ENCODE results near the gene MAMSTR. TPM values are rescaled to one million over a fixed set of nuclear protein-coding genes. Genes with fewer than 3 reads are reported as not detected.

The MAMSTR gene
- total and polyA plus RNA-seq, 9 of the 15 experiments (the other 6 are each of a cell fraction or from before 2014, with no cell fraction given), result 0.08 to 1.00 (median 0.40) TPM; not detected in 1

DNA sequence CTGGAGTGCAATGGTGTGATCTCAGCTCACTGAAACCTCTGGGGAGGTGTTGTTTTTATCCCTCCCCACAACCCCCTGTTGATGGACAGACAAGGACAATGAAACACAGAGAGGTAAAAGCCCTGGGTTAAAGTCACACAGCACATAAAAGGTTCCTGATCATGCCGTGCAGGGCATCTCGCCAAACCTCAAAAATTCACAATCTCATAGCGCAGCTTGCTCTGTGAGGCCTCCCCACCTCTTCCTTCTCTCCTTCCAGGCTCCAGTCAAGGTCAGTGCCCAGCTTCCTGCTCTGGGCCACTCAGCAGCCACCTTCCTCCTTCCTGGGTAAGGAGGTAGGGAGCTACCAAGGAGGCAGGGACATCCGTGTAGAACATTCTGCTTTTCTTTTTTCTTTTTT lies 21.5 kb downstream of the MAMSTR start (continued):
- TF ChIP-seq, protein P1, sequence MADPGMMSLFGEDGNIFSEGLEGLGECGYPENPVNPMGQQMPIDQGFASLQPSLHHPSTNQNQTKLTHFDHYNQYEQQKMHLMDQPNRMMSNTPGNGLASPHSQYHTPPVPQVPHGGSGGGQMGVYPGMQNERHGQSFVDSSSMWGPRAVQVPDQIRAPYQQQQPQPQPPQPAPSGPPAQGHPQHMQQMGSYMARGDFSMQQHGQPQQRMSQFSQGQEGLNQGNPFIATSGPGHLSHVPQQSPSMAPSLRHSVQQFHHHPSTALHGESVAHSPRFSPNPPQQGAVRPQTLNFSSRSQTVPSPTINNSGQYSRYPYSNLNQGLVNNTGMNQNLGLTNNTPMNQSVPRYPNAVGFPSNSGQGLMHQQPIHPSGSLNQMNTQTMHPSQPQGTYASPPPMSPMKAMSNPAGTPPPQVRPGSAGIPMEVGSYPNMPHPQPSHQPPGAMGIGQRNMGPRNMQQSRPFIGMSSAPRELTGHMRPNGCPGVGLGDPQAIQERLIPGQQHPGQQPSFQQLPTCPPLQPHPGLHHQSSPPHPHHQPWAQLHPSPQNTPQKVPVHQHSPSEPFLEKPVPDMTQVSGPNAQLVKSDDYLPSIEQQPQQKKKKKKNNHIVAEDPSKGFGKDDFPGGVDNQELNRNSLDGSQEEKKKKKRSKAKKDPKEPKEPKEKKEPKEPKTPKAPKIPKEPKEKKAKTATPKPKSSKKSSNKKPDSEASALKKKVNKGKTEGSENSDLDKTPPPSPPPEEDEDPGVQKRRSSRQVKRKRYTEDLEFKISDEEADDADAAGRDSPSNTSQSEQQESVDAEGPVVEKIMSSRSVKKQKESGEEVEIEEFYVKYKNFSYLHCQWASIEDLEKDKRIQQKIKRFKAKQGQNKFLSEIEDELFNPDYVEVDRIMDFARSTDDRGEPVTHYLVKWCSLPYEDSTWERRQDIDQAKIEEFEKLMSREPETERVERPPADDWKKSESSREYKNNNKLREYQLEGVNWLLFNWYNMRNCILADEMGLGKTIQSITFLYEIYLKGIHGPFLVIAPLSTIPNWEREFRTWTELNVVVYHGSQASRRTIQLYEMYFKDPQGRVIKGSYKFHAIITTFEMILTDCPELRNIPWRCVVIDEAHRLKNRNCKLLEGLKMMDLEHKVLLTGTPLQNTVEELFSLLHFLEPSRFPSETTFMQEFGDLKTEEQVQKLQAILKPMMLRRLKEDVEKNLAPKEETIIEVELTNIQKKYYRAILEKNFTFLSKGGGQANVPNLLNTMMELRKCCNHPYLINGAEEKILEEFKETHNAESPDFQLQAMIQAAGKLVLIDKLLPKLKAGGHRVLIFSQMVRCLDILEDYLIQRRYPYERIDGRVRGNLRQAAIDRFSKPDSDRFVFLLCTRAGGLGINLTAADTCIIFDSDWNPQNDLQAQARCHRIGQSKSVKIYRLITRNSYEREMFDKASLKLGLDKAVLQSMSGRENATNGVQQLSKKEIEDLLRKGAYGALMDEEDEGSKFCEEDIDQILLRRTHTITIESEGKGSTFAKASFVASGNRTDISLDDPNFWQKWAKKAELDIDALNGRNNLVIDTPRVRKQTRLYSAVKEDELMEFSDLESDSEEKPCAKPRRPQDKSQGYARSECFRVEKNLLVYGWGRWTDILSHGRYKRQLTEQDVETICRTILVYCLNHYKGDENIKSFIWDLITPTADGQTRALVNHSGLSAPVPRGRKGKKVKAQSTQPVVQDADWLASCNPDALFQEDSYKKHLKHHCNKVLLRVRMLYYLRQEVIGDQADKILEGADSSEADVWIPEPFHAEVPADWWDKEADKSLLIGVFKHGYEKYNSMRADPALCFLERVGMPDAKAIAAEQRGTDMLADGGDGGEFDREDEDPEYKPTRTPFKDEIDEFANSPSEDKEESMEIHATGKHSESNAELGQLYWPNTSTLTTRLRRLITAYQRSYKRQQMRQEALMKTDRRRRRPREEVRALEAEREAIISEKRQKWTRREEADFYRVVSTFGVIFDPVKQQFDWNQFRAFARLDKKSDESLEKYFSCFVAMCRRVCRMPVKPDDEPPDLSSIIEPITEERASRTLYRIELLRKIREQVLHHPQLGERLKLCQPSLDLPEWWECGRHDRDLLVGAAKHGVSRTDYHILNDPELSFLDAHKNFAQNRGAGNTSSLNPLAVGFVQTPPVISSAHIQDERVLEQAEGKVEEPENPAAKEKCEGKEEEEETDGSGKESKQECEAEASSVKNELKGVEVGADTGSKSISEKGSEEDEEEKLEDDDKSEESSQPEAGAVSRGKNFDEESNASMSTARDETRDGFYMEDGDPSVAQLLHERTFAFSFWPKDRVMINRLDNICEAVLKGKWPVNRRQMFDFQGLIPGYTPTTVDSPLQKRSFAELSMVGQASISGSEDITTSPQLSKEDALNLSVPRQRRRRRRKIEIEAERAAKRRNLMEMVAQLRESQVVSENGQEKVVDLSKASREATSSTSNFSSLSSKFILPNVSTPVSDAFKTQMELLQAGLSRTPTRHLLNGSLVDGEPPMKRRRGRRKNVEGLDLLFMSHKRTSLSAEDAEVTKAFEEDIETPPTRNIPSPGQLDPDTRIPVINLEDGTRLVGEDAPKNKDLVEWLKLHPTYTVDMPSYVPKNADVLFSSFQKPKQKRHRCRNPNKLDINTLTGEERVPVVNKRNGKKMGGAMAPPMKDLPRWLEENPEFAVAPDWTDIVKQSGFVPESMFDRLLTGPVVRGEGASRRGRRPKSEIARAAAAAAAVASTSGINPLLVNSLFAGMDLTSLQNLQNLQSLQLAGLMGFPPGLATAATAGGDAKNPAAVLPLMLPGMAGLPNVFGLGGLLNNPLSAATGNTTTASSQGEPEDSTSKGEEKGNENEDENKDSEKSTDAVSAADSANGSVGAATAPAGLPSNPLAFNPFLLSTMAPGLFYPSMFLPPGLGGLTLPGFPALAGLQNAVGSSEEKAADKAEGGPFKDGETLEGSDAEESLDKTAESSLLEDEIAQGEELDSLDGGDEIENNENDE (IDR thresholded peaks at IDR 0.05; ENCODE audit: low read depth, low read length), result no peak
- TF ChIP-seq NCOA4 (IDR thresholded peaks at IDR 0.05; ENCODE audit: partially characterized antibody) (no peak), CBX2 (IDR thresholded peaks at IDR 0.05; ENCODE audit: insufficient read depth, low read length, poor library complexity, severe bottlenecking) (no peak), CEBPB (tag; IDR thresholded peaks at IDR 0.05) (no peak), NCOA6 (IDR thresholded peaks at IDR 0.05) (no peak), HDGF (IDR thresholded peaks at IDR 0.05) (no peak; the same call in 1 of the 2 replicates), ADNP (tag; IDR thresholded peaks at IDR 0.05) (peak; percentile 69; the same call in 1 of the 2 replicates), TBP (optimal IDR thresholded peaks at IDR 0.05; ENCODE audit: low read depth, low read length) (no peak), ZNF431 (CRISPR knock-in tag; IDR thresholded peaks at IDR 0.05) (no peak), MCM5 (IDR thresholded peaks at IDR 0.05; ENCODE audit: low read depth) (no peak), NBN (IDR thresholded peaks at IDR 0.05; ENCODE audit: low read depth) (no peak), DPF2 (IDR thresholded peaks at IDR 0.05) (peak; percentile 74), SMC3 (conservative IDR thresholded peaks at IDR 0.05; ENCODE audit: insufficient read depth, low read depth, low read length) (no peak)
- TF ChIP-seq, protein P2, sequence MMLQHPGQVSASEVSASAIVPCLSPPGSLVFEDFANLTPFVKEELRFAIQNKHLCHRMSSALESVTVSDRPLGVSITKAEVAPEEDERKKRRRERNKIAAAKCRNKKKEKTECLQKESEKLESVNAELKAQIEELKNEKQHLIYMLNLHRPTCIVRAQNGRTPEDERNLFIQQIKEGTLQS (IDR thresholded peaks at IDR 0.05), result no peak
- TF ChIP-seq, protein P2 (CRISPR knock-in tag; conservative IDR thresholded peaks at IDR 0.05), result no peak
- TF ChIP-seq, protein P3, sequence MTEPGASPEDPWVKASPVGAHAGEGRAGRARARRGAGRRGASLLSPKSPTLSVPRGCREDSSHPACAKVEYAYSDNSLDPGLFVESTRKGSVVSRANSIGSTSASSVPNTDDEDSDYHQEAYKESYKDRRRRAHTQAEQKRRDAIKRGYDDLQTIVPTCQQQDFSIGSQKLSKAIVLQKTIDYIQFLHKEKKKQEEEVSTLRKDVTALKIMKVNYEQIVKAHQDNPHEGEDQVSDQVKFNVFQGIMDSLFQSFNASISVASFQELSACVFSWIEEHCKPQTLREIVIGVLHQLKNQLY (CRISPR knock-in tag; conservative IDR thresholded peaks at IDR 0.05), result no peak
- TF ChIP-seq, protein P4, sequence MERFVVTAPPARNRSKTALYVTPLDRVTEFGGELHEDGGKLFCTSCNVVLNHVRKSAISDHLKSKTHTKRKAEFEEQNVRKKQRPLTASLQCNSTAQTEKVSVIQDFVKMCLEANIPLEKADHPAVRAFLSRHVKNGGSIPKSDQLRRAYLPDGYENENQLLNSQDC (CRISPR knock-in tag; IDR thresholded peaks at IDR 0.05), result no peak

Measured in K562 (cell line).